GM23338 (cell line): ENCODE measurements around the gene DEPDC5.

Experiments used
- CREB1 ChIP-seq: fragments of 250-450 bp; sonication (Bioruptor Pico); IDR thresholded peaks from 2 replicates; pipeline ENCODE4 v1.5.0; 2020; ENCODE audit warnings: low read depth, mild to moderate bottlenecking, moderate library complexity
- CTCF ChIP-seq, 2 experiments: fragments of 200-600 bp in 1 of 2; sonication (generic) in 1 of 2; conservative IDR thresholded peaks; 2 replicates each; pipeline versions ENCODE4 v1.5.1 to v1.6.1; 2016 to 2017; ENCODE audit warnings: antibody characterized with exemption in 2 of 2, low read depth in 2 of 2, mild to moderate bottlenecking in 2 of 2, moderate library complexity in 1 of 2
- ETS1 ChIP-seq: IDR thresholded peaks from 2 replicates; pipeline ENCODE4 v1.6.1; 2016; ENCODE audit warnings: antibody characterized with exemption
- EZH2 ChIP-seq: fragments of 200-600 bp; sonication (generic); IDR thresholded peaks from one replicate; pipeline ENCODE4 v1.8.0; 2017; ENCODE audit warnings: antibody characterized with exemption, mild to moderate bottlenecking, low read depth; ENCODE audit not compliant: unreplicated experiment
- EZH2phosphoT487 ChIP-seq: fragments of 200-600 bp; sonication (generic); IDR thresholded peaks from one replicate; pipeline ENCODE4 v1.8.1; 2018; ENCODE audit warnings: antibody characterized with exemption; ENCODE audit not compliant: unreplicated experiment
- JUNB ChIP-seq: IDR thresholded peaks from one replicate; pipeline ENCODE4 v1.6.1; 2016; ENCODE audit warnings: antibody characterized with exemption; ENCODE audit not compliant: unreplicated experiment
- POLR2AphosphoS5 ChIP-seq: IDR thresholded peaks from 2 replicates; pipeline ENCODE4 v1.6.1; 2016; ENCODE audit warnings: antibody characterized with exemption, low read depth
- STAT1 ChIP-seq: IDR thresholded peaks from one replicate; pipeline ENCODE4 v1.6.1; 2016; ENCODE audit warnings: antibody characterized with exemption; ENCODE audit not compliant: unreplicated experiment
- ZNF114 ChIP-seq: fragments of 250-450 bp; sonication (Bioruptor Pico); IDR thresholded peaks from 2 replicates; pipeline ENCODE4 v1.5.0; 2020; ENCODE audit warnings: mild to moderate bottlenecking, moderate library complexity
- TF ChIP-seq, protein P1 (sequence below): IDR thresholded peaks from one replicate; pipeline ENCODE4 v1.6.1; 2018; ENCODE audit warnings: antibody characterized with exemption; ENCODE audit not compliant: unreplicated experiment

DNA sequence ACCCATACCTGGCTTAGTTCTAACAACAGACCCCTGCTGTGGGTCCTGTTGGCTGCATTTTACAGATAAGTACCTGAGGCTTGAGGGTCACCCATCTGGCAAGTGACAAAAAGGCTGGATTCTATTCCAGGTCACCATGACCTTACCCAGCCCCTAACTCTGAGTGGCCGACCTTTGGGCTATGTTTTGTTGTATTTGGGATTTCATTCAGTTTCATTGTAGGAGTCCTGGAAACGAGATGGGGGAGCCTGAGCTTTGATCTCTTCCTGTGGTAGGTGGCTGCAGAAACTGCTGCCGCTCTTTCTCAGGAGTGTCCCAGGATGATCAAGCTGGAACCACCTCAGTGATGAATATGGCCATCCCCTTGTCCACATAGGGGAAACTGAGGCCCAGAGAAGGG is 165.9 kb downstream of the DEPDC5 start:
- TF ChIP-seq CTCF (conservative IDR thresholded peaks at IDR 0.05; ENCODE audit: low read depth in 2 of 2): no peak
- TF ChIP-seq JUNB: no peak
- TF ChIP-seq EZH2phosphoT487: no peak
- TF ChIP-seq EZH2: no peak
- no peak for TF ChIP-seq ZNF114 (CRISPR knock-in tag)
- TF ChIP-seq CREB1: no peak
- TF ChIP-seq, protein P1, sequence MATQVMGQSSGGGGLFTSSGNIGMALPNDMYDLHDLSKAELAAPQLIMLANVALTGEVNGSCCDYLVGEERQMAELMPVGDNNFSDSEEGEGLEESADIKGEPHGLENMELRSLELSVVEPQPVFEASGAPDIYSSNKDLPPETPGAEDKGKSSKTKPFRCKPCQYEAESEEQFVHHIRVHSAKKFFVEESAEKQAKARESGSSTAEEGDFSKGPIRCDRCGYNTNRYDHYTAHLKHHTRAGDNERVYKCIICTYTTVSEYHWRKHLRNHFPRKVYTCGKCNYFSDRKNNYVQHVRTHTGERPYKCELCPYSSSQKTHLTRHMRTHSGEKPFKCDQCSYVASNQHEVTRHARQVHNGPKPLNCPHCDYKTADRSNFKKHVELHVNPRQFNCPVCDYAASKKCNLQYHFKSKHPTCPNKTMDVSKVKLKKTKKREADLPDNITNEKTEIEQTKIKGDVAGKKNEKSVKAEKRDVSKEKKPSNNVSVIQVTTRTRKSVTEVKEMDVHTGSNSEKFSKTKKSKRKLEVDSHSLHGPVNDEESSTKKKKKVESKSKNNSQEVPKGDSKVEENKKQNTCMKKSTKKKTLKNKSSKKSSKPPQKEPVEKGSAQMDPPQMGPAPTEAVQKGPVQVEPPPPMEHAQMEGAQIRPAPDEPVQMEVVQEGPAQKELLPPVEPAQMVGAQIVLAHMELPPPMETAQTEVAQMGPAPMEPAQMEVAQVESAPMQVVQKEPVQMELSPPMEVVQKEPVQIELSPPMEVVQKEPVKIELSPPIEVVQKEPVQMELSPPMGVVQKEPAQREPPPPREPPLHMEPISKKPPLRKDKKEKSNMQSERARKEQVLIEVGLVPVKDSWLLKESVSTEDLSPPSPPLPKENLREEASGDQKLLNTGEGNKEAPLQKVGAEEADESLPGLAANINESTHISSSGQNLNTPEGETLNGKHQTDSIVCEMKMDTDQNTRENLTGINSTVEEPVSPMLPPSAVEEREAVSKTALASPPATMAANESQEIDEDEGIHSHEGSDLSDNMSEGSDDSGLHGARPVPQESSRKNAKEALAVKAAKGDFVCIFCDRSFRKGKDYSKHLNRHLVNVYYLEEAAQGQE: no peak
- TF ChIP-seq POLR2AphosphoS5: no peak
- no peak for TF ChIP-seq ETS1
- TF ChIP-seq STAT1: no peak
